ENCODE data around the gene DDX50.

GRCh38 chr10:68895041-68895440 lies 6.1 kb upstream of the DDX50 start:
- TF ChIP-seq POLR2A (IDR thresholded peaks at IDR 0.05), result no peak
- TF ChIP-seq CTCF (IDR thresholded peaks at IDR 0.05), result no peak
- TF ChIP-seq POLR2AphosphoS5 (IDR thresholded peaks at IDR 0.05), result no peak
- TF ChIP-seq EP300 (IDR thresholded peaks at IDR 0.05), result no peak
